GM12878 (cell line): ENCODE measurements around the gene DPH7. TPM values are rescaled to one million over a fixed set of nuclear protein-coding genes. Genes with fewer than 3 reads are reported as not detected.

ENCODE experiments used
- ATAC-seq: fragments of 200-7000 bp; cut with Tn5 transposase; 3 replicates; pipeline ENCODE4 v1.9.1; 2020; ENCODE audit warnings: mild to moderate bottlenecking, moderate library complexity
- BruUV-seq: library from RNA; stranded (reverse); fragments of 400-500 nt; replicated peaks from 2 replicates; lab custom pipeline; 2021; lab: Mats Ljungman, UMichigan
- CTCF ChIA-PET: fragments of 300-600 bp; sonication (Branson Sonifier 250); formaldehyde crosslinking; extraction: SDS; loops from one replicate; lab custom pipeline; 2021; ENCODE audit warnings: inconsistent platforms; lab: Yijun Ruan, JAX
- POLR2A ChIA-PET: fragments of 350-600 bp; formaldehyde crosslinking; extraction: SDS; loops from one replicate; lab custom pipeline; 2021; ENCODE audit warnings: inconsistent platforms; lab: Charles Lee
- RAD21 ChIA-PET: fragments of 300-600 bp; sonication (Branson Sonifier 250); formaldehyde crosslinking; loops from one replicate; lab custom pipeline; 2023; ENCODE audit warnings: antibody characterized with exemption; ENCODE audit not compliant: unreplicated experiment; lab: Charles Lee
- SMC1A ChIA-PET: fragments of 300-600 bp; sonication (Branson Sonifier 250); formaldehyde crosslinking; loops from one replicate; lab custom pipeline; 2023; ENCODE audit not compliant: unreplicated experiment, uncharacterized antibody; lab: Charles Lee
- DNase-seq: peaks from one replicate; pipeline ENCODE4 v3.0.0-alpha.2; 2011; ENCODE audit warnings: low read depth, low spot score
- FAIRE-seq: peaks from 3 replicates; lab custom pipeline; 2011; peaks lifted over from hg19 to GRCh38; lab: Jason Lieb, UNC
- H2AFZ ChIP-seq: 2 replicates; pipeline ENCODE4 v1.6.0; 2011; ENCODE audit warnings: low read depth, low read length, control low read depth; ENCODE audit not compliant: control insufficient read depth
- H3K27ac ChIP-seq: 2 replicates; pipeline ENCODE4 v1.5.1; 2011; ENCODE audit warnings: control low read depth; ENCODE audit not compliant: control insufficient read depth, insufficient read depth
- H3K27me3 ChIP-seq, 2 experiments: replicated peaks in 1 of 2; 2 replicates each; pipeline versions ENCODE4 v1.6.0 to v1.6.1; 2011; ENCODE audit warnings: low read length in 1 of 2; ENCODE audit not compliant: control insufficient read depth in 2 of 2, insufficient read depth in 2 of 2
- H3K36me3 ChIP-seq, 2 experiments: 2 replicates each; pipeline ENCODE4 v1.5.1; 2011; ENCODE audit warnings: low read length in 1 of 2; ENCODE audit not compliant: control insufficient read depth in 2 of 2, insufficient read depth in 2 of 2
- H3K4me1 ChIP-seq: 2 replicates; pipeline ENCODE4 v1.6.1; 2011; ENCODE audit warnings: mild to moderate bottlenecking, low read length, moderate library complexity, mixed read lengths; ENCODE audit not compliant: control insufficient read depth, insufficient read depth
- H3K4me2 ChIP-seq: 2 replicates; pipeline ENCODE4 v1.6.0; 2011; ENCODE audit warnings: control low read depth; ENCODE audit not compliant: control insufficient read depth, insufficient read depth
- H3K4me3 ChIP-seq: fragments of 200-600 bp; sonication (generic); 2 replicates; pipeline ENCODE4 v1.5.1; 2016
- H3K79me2 ChIP-seq: 2 replicates; pipeline ENCODE4 v1.6.0; 2011; ENCODE audit warnings: low read length; ENCODE audit not compliant: control insufficient read depth, insufficient read depth
- H3K9ac ChIP-seq: 2 replicates; pipeline ENCODE4 v1.8.0; 2011; ENCODE audit warnings: low read length, control low read depth, mixed read lengths; ENCODE audit not compliant: control insufficient read depth, insufficient read depth
- H3K9me3 ChIP-seq: replicated peaks from 3 replicates; pipeline ENCODE4 v1.5.1; 2011; ENCODE audit warnings: mild to moderate bottlenecking, low read length; ENCODE audit not compliant: control insufficient read depth, insufficient read depth
- H4K20me1 ChIP-seq: 2 replicates; pipeline ENCODE4 v1.6.0; 2011; ENCODE audit not compliant: control insufficient read depth, insufficient read depth
- HDAC6 ChIP-seq: fragments of 200-600 bp; sonication (generic); IDR thresholded peaks from one replicate; pipeline ENCODE4 v1.8.0; 2017; ENCODE audit warnings: antibody characterized with exemption; ENCODE audit not compliant: unreplicated experiment
- MEF2A ChIP-seq: IDR thresholded peaks from 2 replicates; pipeline ENCODE4 v1.6.1; 2011; ENCODE audit warnings: low read depth, mild to moderate bottlenecking, low read length, moderate library complexity; ENCODE audit not compliant: insufficient read depth
- NFYA ChIP-seq: IDR thresholded peaks from 2 replicates; pipeline ENCODE4 v1.6.1; 2011; ENCODE audit warnings: low read depth, mild to moderate bottlenecking, low read length, improper control_type of control experiment, borderline replicate concordance
- NR2C1 ChIP-seq: fragments of 450-650 bp; IDR thresholded peaks from 2 replicates; pipeline ENCODE4 v1.6.1; 2017; ENCODE audit warnings: antibody characterized with exemption, mild to moderate bottlenecking, moderate library complexity
- RAD51 ChIP-seq: fragments of 450-650 bp; IDR thresholded peaks from 2 replicates; pipeline ENCODE4 v1.6.1; 2016; ENCODE audit warnings: moderate library complexity, mild to moderate bottlenecking, inconsistent platforms
- RFX5 ChIP-seq: IDR thresholded peaks from 2 replicates; pipeline ENCODE4 v1.6.1; 2011; ENCODE audit warnings: low read depth, low read length, improper control_type of control experiment
- STAT1 ChIP-seq: fragments of 450-650 bp; conservative IDR thresholded peaks from 2 replicates; pipeline ENCODE4 v1.6.1; 2014; ENCODE audit warnings: antibody characterized with exemption, mild to moderate bottlenecking
- TCF12 ChIP-seq: IDR thresholded peaks from 2 replicates; pipeline ENCODE4 v1.6.1; 2011; ENCODE audit warnings: low read depth, mild to moderate bottlenecking, low read length
- YY1 ChIP-seq: IDR thresholded peaks from 2 replicates; pipeline ENCODE4 v1.6.1; 2011; ENCODE audit warnings: low read depth, mild to moderate bottlenecking, low read length
- ZNF207 ChIP-seq: fragments of 450-650 bp; IDR thresholded peaks from 2 replicates; pipeline ENCODE4 v1.6.1; 2014; ENCODE audit warnings: antibody characterized with exemption, mild to moderate bottlenecking, borderline replicate concordance
- WGBS: methylation state at CpG from one replicate; pipeline ENCODE4 v1.1.6; 2016; ENCODE audit warnings: low lambda C conversion rate; ENCODE audit not compliant: insufficient replicate concordance, insufficient coverage; ENCODE audit errors: missing lambda C conversion rate; 5-methylcytosine and 5-hydroxymethylcytosine counted together
- in situ Hi-C: fragments of 300-500 bp; cut with MboI; formaldehyde crosslinking; loops from 9 replicates; pipeline ENCODE4 v1.14.3; 2018; ENCODE audit warnings: mixed read lengths
- intact Hi-C: fragments of 100-400 bp; cut with micrococcal nuclease; formaldehyde crosslinking; loops from one replicate; pipeline ENCODE4 v1.14.2; 2022; ENCODE audit not compliant: unreplicated experiment
- polyA plus RNA-seq, 11 experiments: library from polyadenylated mRNA; depleted of rRNA in 4 of 11; unstranded in 6 of 11; stranded (reverse) in 5 of 11; fragments of >200 nt; fragmentation: Nextera tagmentation in 4 of 11; fragmentation: Illumina TruSeq in 1 of 11; extraction: Ambion mirVana in 4 of 11; extraction: Trizol in 1 of 11; gene quantifications; 1 replicate in 1 of 11; 2 replicates in 10 of 11; pipeline versions ENCODE4 v1.2.1 to v1.2.3, GENCODE V29; 2011 to 2016; ENCODE audit warnings: inconsistent platforms in 2 of 11, missing spikeins in 2 of 11, low read depth in 1 of 11
- total RNA-seq, 4 experiments: library from RNA; depleted of rRNA in 3 of 4; stranded (reverse); fragments of >200 nt in 3 of 4; fragmentation: Illumina TruSeq in 1 of 4; extraction: Trizol in 1 of 4; gene quantifications; 2 replicates each; pipeline versions ENCODE4 v1.2.1 to v1.2.3, GENCODE V29; 2013 to 2021
- TF ChIP-seq, protein P1 (sequence below): IDR thresholded peaks from 2 replicates; pipeline ENCODE4 v1.6.1; 2012; ENCODE audit warnings: improper control_type of control experiment, low read depth, low read length; ENCODE audit not compliant: insufficient replicate concordance
- TF ChIP-seq, protein P2 (sequence below): fragments of 450-650 bp; formaldehyde crosslinking; IDR thresholded peaks from 2 replicates; pipeline ENCODE4 v1.5.0; 2022; ENCODE audit warnings: mild to moderate bottlenecking, missing genetic modification characterization

DPH7 gene
- total and polyA plus RNA-seq, 10 of the 15 experiments (the other 5 are each of a cell fraction or from before 2014, with no cell fraction given): 8.7 to 40.0 (median 28.1) TPM

DNA sequence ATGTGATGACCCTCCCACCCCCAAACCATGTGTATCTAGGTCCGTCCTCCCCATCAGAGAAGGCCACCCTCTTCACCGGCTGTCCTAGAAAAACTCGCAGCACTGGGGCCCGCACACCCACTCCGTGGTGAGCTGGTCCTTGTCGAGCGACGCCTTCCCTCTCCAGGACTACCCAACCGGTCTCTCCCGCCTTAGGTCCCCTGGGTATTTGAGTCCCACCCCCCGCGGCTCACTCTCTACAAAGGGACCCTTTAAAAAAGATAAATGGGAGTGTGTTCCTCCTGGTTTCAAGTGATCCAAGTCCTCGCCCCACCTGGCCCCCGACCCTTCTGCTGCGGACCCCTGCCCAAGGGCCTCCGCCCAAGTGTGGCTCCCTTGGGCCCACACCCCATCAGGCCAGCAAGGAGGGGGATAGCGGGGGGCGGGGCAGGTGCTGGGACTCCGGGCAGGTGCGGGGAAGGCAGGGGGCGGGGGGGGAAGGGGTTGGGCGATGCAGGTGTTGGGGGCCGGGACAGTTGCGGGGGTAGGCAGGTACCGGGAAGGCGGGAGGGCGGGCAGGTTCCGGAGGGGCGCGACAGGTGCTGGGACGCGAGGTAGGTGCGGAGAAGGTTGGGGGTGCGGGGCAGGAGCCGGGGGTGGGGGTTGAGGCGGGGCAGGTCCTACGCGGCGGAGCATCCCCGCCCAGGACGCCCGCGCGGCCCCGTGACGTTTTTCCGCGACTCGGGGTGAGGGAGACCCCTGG lies 25.8 kb upstream of the DPH7 start:
- BruUV-seq: no TSS peak
- Histone ChIP-seq H3K4me1 (peaks cover 11% of the 10 kb centered on the region), H3K79me2 (peaks cover 4% of the 10 kb centered on the region), H4K20me1 (no peaks in the 10 kb centered on the region; the same call in 1 of the 2 replicates), H3K9ac (no peak overlapping the region), H3K4me3 (no peak overlapping the region), H3K9me3 (no peaks in the 10 kb centered on the region), H2AFZ (no peak overlapping the region), H3K27ac (no peak overlapping the region), H3K4me2 (no peak overlapping the region), H3K27me3 (no peaks in the 10 kb centered on the region), H3K36me3 (no peaks in the 10 kb centered on the region)
- ATAC-seq: no peak
- ChIA-PET CTCF (interaction anchor here (0.7 kb wide), 1 partner anchor 14 kb away, joined by 3 read pairs; the partner anchor contains the start of gene EHMT1), SMC1A (no interaction called here), RAD21 (interaction anchor here (1.2 to 1.4 kb wide), 2 partner anchors 13 to 15 kb away, joined by 3 to 4 read pairs; partner anchors contain the start of gene EHMT1), POLR2A (interaction anchor here (1.0 to 1.2 kb wide), 2 partner anchors 16 to 303 kb away, joined by 3 to 4 read pairs; partner anchors contain the start of gene NRARP)
- in situ Hi-C loops (no loop called here), intact Hi-C loops (no loop called here)
- 45% methylated on average over 15 of the region's 49 CpGs for WGBS
- no peak for FAIRE-seq
- DNase-seq: no peak
- no peak for TF ChIP-seq MEF2A
- no peak for TF ChIP-seq YY1
- no peak for TF ChIP-seq NR2C1
- TF ChIP-seq TCF12: no peak
- TF ChIP-seq ZNF207: no peak
- TF ChIP-seq HDAC6: no peak
- TF ChIP-seq, protein P1, sequence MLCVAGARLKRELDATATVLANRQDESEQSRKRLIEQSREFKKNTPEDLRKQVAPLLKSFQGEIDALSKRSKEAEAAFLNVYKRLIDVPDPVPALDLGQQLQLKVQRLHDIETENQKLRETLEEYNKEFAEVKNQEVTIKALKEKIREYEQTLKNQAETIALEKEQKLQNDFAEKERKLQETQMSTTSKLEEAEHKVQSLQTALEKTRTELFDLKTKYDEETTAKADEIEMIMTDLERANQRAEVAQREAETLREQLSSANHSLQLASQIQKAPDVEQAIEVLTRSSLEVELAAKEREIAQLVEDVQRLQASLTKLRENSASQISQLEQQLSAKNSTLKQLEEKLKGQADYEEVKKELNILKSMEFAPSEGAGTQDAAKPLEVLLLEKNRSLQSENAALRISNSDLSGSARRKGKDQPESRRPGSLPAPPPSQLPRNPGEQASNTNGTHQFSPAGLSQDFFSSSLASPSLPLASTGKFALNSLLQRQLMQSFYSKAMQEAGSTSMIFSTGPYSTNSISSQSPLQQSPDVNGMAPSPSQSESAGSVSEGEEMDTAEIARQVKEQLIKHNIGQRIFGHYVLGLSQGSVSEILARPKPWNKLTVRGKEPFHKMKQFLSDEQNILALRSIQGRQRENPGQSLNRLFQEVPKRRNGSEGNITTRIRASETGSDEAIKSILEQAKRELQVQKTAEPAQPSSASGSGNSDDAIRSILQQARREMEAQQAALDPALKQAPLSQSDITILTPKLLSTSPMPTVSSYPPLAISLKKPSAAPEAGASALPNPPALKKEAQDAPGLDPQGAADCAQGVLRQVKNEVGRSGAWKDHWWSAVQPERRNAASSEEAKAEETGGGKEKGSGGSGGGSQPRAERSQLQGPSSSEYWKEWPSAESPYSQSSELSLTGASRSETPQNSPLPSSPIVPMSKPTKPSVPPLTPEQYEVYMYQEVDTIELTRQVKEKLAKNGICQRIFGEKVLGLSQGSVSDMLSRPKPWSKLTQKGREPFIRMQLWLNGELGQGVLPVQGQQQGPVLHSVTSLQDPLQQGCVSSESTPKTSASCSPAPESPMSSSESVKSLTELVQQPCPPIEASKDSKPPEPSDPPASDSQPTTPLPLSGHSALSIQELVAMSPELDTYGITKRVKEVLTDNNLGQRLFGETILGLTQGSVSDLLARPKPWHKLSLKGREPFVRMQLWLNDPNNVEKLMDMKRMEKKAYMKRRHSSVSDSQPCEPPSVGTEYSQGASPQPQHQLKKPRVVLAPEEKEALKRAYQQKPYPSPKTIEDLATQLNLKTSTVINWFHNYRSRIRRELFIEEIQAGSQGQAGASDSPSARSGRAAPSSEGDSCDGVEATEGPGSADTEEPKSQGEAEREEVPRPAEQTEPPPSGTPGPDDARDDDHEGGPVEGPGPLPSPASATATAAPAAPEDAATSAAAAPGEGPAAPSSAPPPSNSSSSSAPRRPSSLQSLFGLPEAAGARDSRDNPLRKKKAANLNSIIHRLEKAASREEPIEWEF: no peak
- no peak for TF ChIP-seq RAD51
- TF ChIP-seq, protein P2, sequence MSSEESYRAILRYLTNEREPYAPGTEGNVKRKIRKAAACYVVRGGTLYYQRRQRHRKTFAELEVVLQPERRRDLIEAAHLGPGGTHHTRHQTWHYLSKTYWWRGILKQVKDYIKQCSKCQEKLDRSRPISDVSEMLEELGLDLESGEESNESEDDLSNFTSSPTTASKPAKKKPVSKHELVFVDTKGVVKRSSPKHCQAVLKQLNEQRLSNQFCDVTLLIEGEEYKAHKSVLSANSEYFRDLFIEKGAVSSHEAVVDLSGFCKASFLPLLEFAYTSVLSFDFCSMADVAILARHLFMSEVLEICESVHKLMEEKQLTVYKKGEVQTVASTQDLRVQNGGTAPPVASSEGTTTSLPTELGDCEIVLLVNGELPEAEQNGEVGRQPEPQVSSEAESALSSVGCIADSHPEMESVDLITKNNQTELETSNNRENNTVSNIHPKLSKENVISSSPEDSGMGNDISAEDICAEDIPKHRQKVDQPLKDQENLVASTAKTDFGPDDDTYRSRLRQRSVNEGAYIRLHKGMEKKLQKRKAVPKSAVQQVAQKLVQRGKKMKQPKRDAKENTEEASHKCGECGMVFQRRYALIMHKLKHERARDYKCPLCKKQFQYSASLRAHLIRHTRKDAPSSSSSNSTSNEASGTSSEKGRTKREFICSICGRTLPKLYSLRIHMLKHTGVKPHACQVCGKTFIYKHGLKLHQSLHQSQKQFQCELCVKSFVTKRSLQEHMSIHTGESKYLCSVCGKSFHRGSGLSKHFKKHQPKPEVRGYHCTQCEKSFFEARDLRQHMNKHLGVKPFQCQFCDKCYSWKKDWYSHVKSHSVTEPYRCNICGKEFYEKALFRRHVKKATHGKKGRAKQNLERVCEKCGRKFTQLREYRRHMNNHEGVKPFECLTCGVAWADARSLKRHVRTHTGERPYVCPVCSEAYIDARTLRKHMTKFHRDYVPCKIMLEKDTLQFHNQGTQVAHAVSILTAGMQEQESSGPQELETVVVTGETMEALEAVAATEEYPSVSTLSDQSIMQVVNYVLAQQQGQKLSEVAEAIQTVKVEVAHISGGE: no peak
- TF ChIP-seq NFYA: no peak
- no peak for TF ChIP-seq RFX5
- no peak for TF ChIP-seq STAT1
